HG03378 (cell line): Measurements from ENCODE around the gene S1PR2.
A peak's percentile ranks its signal among the peaks of the same experiment; 100 is the strongest.

ENCODE experiments used
- ATAC-seq: cut with Tn5 transposase; IDR thresholded peaks from one replicate; pipeline ENCODE4 v1.9.1; 2021; ENCODE audit warnings: mild to moderate bottlenecking, moderate library complexity; ENCODE audit not compliant: unreplicated experiment

S1PR2 gene, protein sequence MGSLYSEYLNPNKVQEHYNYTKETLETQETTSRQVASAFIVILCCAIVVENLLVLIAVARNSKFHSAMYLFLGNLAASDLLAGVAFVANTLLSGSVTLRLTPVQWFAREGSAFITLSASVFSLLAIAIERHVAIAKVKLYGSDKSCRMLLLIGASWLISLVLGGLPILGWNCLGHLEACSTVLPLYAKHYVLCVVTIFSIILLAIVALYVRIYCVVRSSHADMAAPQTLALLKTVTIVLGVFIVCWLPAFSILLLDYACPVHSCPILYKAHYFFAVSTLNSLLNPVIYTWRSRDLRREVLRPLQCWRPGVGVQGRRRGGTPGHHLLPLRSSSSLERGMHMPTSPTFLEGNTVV

DNA sequence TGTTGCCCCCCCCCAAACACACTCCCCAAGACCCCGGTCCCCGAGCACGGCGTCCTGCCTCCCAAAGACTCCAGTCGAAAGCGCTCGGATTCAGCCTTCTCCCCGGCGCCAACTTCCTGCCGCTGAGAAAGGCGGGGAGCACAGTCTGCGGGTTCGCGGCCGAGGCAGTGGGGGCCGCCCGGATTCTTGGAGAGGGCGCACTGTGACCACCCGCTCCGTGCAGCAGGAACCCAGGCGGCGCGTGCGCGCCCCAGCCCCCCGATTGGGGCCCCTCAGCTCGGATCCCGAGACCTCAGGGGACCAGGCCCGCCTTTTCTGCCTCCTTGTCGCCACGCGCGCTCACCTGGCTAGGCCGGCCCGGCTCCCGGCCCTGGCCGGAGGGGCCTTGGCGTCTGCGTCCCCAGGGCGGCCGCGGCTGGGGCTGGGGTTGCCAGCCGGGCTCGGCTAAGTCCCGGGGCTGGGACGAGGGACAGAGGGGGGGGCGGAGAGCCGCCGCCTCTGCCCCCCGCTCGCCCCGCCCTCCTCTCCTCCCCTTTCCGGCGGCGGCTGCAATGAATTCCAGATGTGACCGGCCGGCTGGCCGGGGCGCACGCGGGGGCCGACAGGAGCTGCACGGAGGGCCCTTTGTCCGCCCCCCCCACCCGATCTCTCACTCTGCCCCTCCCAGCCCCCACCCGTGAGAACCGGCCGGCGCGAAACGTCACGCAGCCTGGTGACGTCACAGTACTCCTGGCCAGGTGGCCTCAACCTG lies at the start of gene S1PR2:
TSS of gene S1PR2 (minus strand) at position 471 of the 751 bp plus-strand sequence. CDS start 6,426 bp downstream, outside the sequence.
- ATAC-seq, result no peak

DNA sequence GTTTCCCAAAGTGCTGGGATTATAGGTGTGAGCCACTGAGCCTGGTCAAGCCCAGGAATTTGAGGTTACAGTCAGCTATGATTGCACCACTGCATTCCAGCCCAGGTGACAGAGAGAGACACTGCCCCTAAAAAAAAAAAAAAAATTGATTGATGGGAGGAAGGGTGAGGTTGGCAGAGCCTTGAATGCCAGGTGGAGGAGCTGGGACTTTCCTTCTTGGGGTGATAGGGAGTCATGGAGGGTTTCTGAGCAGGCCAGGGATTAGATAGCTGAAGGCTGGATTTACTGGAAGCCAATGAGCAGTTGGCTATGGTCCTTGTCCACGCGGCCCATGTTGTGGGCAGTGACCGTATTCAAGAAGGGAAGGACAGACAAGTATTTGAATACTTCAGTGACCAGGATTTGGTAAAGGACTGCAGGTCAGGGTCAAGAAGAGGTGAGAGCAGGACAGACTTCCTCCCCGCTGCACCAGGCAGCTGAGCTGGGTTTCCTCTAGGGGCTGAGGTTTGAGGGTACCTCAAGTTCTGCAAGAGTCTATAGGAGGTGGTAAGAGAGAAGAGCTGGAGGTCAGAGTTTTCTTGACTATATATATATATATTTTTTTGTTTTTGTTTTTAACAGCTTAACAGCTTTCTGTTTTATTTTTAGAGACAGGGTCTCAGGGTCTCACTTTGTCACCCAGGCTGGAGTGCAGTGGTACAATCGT lies 48.8 kb upstream of the S1PR2 start:
- no peak for ATAC-seq

DNA sequence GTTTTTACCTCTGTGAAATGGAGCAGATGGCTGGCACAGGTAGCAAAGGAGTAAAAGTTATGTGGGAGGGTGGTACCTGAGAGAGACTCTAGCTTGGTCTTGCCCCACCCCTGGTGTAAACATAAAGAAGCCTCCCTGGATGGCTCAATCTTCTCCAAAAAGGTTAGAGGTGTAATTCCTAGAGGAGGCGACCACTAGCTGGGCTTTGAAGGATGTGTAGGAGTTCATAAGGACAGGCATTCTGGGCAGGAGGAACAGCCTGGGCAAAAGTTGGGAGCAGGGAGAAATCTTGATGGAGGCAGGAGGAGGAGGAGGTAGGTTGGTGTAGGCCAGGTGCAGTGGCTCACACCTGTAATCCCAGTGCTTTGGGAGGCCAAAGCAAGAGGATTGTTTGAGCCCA lies 47.8 kb upstream of the S1PR2 start:
- no peak for ATAC-seq

DNA sequence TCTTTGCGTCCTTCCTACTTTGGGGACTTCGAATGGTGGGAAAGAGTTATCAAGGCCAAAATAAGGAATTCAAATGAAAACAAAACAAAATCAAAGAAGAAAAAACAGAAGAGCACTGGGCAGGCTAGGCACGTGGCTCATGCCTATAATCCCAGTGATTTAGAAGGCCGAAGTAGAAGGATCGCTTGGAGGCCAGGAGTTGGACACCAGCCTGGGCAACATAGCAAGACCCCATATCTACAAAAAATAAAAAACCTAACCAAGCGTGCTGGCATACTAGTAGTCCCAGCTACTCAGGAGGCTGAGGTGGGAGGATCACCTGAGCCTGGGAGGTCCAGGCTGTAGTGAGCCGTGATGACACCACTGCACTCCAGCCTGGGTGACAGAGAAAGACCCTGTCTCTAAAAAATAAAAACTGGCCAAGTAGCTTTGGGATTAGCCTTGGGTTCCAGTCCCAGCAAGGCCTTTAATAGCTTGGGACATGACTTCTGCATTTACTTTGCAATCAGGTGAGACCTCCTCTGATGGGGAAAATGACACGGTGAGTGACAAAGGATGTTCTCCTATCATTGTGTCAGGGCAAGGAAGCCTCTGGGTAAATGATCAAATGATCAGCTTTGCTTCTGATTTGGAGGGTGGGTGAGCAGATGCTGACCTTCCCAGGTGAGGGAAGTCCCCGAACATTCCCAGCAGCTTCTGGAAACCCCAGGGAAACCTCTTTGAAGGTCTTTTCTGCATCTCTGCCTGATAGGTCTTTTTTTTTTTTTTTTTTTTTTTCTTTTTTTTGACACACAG lies 46.9 kb upstream of the S1PR2 start:
- no peak for ATAC-seq

DNA sequence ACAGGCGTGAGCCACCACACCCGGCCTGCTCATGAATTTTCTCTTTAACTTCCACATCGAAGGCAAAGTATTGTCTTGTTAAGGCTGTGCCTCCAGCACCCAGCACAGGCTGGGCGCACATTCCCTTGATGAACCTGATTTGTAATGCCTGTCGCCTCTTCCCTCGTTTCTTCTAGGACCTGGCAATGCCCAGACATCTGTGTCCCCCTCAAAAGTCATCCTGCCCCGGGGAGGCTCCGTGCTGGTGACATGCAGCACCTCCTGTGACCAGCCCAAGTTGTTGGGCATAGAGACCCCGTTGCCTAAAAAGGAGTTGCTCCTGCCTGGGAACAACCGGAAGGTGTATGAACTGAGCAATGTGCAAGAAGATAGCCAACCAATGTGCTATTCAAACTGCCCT lies 43.5 kb upstream of the S1PR2 start:
- ATAC-seq, result no peak

DNA sequence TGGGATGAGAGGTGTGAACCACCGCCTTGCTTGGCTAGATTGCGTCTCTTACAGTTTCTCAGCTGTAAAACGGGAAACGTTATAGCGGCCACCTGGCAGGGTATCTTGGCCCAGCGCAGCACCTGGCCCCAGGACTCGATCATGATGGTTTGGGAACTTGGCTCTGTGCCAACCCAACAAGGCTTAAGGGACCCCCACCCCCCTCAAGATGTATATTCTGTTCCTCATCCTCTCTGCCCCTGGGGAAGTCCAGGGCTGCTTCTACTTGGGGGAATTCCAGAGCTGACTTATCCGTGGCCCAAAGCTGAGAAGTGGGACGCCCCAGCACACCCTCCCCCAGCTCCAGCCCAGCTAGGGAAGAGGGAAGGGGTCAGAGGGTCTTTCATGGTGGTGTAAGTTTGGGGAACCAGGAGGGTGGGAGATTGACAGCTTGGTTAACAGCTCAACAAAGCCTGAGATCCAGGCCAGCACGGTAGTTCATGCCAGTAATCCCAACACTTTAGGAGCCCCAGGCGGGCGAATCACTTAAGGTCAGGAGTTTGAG lies 40.5 kb upstream of the S1PR2 start:
- ATAC-seq, result no peak

DNA sequence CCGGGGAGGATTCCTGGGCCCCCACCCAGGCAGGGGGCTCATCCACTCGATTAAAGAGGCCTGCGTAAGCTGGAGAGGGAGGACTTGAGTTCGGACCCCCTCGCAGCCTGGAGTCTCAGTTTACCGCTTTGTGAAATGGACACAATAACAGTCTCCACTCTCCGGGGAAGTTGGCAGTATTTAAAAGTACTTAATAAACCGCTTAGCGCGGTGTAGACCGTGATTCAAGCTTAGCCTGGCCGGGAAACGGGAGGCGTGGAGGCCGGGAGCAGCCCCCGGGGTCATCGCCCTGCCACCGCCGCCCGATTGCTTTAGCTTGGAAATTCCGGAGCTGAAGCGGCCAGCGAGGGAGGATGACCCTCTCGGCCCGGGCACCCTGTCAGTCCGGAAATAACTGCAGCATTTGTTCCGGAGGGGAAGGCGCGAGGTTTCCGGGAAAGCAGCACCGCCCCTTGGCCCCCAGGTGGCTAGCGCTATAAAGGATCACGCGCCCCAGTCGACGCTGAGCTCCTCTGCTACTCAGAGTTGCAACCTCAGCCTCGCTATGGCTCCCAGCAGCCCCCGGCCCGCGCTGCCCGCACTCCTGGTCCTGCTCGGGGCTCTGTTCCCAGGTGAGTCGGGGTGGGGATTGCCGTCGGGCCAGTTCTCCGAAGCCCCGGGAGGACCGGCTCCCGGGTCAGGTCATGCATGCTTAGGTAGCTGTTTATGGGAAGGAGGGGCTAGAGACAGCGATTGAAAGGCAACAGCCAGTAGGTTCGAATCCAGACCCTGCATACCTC lies 39.7 kb upstream of the S1PR2 start, which contains the start of gene ICAM1:
TSS of gene ICAM1 (plus strand) at position 505 of the 779 bp plus-strand sequence. CDS start at position 545, 40 bp downstream.
- peak; percentile 37 for ATAC-seq

DNA sequence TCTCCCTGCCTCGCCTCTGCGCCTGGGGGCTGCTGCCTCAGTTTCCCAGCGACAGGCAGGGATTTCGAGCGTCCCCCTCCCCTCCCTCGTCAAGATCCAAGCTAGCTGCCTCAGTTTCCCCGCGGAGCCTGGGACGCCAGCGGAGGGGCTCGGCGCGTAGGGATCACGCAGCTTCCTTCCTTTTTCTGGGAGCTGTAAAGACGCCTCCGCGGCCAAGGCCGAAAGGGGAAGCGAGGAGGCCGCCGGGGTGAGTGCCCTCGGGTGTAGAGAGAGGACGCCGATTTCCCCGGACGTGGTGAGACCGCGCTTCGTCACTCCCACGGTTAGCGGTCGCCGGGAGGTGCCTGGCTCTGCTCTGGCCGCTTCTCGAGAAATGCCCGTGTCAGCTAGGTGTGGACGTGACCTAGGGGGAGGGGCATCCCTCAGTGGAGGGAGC lies 39.1 kb upstream of the S1PR2 start:
- peak; percentile 33 for ATAC-seq

DNA sequence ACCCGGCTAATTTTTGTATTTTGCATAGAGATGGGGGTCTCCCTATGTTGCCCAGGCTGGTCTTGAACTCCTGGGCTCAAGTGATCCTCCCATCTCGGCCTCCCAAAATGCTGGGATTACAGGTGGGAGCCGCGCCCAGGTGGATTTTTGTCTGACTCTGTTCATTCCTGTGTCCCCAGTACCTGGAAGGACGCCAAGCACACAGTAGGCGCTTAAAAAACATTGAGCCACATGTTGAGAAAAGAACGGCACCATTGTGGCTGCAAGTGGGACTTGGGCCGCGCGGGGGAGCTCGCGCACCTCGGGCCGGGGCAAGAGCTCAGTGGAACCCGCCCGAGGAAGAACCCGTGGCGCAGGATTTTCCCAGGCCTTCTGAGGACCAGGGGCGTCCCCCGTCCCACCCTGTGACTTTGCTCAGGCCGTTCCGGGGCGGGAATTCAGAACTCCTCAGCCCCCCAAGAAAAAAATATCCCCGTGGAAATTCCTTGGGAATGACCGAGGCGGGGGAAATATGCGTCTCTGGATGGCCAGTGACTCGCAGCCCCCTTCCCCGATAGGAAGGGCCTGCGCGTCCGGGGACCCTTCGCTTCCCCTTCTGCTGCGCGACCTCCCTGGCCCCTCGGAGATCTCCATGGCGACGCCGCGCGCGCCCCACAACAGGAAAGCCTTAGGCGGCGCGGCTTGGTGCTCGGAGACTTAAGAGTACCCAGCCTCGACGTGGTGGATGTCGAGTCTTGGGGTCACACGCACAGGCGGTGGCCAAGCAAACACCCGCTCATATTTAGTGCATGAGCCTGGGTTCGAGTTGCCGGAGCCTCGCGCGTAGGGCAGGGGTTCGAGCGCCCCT lies 38.4 kb upstream of the S1PR2 start:
- ATAC-seq, result no peak

DNA sequence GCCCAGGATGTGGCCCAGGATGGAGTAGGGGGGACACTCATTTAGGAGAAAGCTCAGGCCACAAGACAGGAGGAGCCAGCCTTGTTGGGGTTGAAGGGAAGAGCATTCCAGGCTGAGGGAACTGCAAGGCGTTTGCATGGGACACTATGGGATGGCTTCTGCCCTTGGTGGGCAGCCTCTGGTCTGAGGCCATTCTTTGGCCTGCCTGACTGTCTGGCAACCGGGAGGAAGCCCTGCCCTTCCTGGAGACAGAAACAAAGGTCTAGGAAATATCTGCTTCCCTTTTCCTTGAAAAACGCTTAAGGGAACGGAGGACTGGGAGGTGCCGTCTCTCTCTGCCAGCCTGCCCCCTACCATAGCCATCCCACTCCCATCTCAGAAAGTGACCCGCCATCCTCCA lies 36.9 kb upstream of the S1PR2 start:
- no peak for ATAC-seq

DNA sequence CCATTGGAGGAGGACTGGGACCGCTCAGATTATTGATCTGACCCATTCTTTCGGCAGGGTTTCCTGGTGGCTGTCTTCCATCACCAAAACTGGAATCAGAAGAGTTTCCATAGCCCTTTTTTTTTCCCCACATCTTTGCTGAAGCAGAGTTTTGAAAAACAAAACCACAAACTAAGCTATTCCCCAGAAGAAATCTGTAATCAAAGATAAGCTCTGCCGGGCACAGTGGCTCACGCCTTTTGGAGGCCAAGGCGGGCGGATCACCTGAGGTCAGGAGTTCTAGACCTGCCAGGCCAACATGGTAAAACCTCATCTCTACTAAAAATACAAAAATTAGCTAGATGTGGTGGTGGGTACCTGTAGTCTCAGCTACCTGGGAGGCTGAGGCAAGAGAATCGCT lies 35.6 kb upstream of the S1PR2 start:
- ATAC-seq, result no peak

DNA sequence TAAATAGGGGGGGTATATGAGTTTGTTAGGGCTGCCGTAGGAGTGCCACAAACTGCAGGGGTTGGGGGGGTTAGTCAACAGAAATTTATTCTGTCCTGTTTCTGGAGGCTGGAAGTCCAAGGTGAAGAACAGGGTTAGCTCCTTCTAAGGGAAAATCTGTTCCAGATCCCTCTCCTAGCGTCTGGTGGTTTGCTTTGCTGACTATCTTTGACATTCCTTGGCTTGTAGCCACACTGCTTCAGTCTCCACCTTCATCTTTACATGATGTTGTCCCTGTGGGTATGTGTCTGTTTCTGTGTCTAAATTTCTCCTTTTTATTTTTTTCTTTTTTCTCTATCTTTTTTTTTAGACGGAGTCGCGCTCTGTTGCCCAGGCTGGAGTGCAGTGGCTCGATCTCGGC lies 31.6 kb upstream of the S1PR2 start:
- ATAC-seq, result no peak

DNA sequence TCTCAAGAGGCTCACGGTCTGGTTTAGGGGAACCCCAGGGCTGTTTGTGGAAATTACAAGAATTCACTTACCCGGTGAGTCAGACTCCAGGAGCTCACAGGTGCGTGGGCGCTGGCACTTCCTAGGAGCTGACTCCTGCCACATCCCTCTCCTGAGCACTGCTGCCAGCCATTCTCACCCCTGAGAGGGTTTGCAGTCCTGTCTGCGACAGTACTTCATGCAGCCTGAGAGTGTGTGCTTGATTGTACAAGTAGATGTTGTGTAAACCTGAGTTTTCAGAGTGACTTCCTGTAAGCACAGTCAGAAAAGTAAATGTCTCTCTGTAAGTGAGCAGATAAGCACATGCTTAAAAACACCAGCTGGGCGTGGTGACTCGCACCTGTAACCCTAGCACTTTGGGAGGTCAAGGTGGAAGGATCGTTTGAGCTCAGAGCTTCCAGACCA lies 29.0 kb upstream of the S1PR2 start:
- no peak for ATAC-seq

DNA sequence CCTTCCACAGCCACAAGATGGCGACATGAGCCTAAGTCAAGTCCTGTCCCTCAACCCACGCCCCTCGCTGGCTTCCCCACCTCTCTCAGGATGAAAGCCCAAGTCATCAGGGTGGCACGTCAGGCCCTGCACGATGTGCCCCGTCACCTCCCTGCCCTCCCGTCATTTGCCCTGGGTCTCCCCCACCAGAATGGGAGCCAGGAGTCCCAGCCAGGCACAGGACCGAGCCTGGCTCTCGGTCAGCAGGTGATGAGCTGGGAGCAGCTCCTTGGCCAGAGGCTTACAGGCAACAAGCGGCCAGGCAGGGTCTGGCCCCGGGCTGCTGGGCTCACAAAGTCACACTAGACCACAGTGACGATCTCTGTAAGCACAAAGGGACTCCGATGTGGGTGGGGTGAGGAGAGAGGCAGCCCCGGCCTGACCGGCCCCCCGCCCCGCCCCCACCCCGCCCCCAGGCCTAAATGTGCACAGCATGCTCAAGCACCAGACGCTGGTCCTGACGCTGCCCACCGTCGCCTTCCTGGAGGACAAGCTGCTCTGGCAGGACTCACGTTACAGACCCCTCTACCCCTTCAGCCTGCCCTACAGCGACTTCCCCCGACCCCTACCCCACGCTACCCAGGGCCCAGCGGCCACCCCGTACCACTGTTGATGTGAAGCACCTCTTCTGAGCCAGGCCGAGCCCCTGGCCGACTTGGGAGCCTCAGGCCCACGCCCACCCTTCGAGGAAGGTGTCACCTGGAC lies 28.2 kb upstream of the S1PR2 start:
- ATAC-seq, result no peak

DNA sequence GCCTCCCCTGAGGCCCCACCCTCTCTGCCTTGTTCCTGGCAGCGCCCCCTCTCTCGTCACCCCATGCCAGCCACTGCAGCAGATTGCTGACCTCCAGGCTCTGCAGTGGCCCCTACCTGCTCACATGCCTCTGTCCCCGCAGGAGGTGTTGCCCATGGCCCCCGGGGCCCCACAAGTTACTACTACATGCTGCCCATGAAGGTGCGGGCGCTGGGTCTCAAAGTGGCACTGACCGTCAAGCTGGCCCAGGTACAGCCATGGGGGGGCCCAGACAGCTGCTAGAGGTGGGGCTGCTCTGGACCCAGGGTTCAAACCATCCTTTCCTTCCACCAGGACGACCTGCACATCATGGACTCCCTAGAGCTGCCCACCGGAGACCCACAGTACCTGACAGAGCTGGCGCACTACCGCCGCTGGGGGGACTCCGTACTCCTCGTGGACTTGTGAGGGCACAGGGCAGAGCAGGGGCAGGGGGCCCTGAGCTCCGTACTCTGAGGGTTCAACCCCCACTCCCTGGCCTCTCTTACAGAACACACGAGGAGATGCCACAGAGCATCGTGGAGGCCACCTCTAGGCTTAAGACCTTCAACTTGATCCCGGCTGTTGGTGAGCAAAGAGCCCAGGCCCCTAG lies 27.1 kb upstream of the S1PR2 start:
- ATAC-seq, result no peak

DNA sequence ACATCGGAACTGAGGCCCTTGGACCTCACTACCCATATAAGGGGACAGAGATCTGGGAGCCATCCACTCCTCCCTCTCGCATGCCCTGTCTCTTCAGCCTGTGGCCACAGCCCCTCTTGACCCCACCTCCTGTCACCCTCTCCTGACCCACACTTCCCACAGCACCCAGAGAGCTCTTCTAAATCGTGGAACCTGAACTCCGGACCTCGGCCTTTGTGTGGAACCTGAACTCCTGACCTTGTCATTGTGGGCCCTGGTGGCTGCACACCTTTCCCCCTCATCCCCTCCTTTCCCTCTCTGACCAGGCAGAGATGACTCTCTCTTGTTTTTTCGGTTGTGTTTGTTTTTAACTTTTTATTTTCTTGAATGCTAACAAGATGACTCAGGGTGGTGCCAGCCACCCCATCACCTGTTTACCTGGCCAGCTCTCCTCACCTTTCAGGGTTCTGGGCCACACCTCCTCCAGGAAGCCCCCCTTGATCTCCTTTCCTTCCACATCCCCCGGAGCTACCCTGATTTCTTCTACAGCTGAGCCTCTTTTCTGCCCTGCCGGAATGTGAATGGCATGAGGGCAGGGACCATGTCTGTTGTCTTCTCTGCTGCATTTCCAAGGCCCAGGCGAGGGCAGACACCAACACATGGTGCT lies 26.0 kb upstream of the S1PR2 start:
- no peak for ATAC-seq

DNA sequence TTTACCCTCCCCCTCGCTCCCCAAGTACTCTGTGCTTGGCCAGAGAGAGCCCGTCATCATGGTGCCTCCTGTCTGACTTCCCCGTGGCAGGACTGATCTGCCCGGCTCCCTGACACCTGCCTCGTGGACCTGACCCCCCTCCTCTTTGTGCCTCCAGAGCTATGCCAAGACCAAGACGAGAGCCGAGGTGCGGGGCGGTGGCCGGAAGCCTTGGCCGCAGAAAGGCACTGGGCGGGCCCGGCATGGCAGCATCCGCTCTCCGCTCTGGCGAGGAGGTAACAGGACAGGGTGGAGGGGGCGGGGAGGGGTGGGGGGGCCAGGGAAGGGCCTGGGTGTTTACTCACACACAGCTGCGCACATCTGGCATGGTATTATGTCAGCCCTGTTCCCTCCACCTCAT lies 25.4 kb upstream of the S1PR2 start:
- ATAC-seq, result no peak
